Ishikawa (cell line): Measurements from ENCODE around the gene SEC14L5.

Source experiments
- CEBPB ChIP-seq: IDR thresholded peaks from 2 replicates; pipeline ENCODE4 v1.6.1; 2012
- EP300 ChIP-seq: IDR thresholded peaks from 2 replicates; pipeline ENCODE4 v1.6.1; 2012; ENCODE audit warnings: borderline replicate concordance
- FOXM1 ChIP-seq: IDR thresholded peaks from 2 replicates; pipeline ENCODE4 v1.6.1; 2012; ENCODE audit warnings: low read depth, borderline replicate concordance
- RAD21 ChIP-seq: IDR thresholded peaks from 2 replicates; pipeline ENCODE4 v1.6.1; 2012; ENCODE audit warnings: low read depth
- REST ChIP-seq: IDR thresholded peaks from 2 replicates; pipeline ENCODE4 v1.6.1; 2012; ENCODE audit warnings: low read depth, mild to moderate bottlenecking
- TEAD4 ChIP-seq: IDR thresholded peaks from 2 replicates; pipeline ENCODE4 v1.6.1; 2012
- USF1 ChIP-seq: IDR thresholded peaks from 2 replicates; pipeline ENCODE4 v1.6.1; 2012
- YY1 ChIP-seq: IDR thresholded peaks from 2 replicates; pipeline ENCODE4 v1.6.1; 2012; ENCODE audit warnings: low read depth
- ZBTB7A ChIP-seq: IDR thresholded peaks from 2 replicates; pipeline ENCODE4 v1.6.1; 2012; ENCODE audit warnings: low read depth
- TF ChIP-seq, protein P1 (sequence below): IDR thresholded peaks from 2 replicates; pipeline ENCODE4 v1.6.1; 2012

GRCh38 chr16:4945560-4946502, 12.3 kb upstream of the SEC14L5 start:
- TF ChIP-seq EP300 (peak; percentile 92), FOXM1 (peak; percentile 83), CEBPB (no peak), ZBTB7A (no peak), YY1 (peak; percentile 64; the same call in 1 of the 2 replicates), TEAD4 (peak; percentile 96), RAD21 (no peak), USF1 (no peak), REST (no peak)
- TF ChIP-seq, protein P1, sequence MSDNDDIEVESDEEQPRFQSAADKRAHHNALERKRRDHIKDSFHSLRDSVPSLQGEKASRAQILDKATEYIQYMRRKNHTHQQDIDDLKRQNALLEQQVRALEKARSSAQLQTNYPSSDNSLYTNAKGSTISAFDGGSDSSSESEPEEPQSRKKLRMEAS: 0 out of 2 replicates have a peak, but pooled peaks have one; percentile 23
